ENCODE results near the gene AUP1.

AUP1 gene

DNA sequence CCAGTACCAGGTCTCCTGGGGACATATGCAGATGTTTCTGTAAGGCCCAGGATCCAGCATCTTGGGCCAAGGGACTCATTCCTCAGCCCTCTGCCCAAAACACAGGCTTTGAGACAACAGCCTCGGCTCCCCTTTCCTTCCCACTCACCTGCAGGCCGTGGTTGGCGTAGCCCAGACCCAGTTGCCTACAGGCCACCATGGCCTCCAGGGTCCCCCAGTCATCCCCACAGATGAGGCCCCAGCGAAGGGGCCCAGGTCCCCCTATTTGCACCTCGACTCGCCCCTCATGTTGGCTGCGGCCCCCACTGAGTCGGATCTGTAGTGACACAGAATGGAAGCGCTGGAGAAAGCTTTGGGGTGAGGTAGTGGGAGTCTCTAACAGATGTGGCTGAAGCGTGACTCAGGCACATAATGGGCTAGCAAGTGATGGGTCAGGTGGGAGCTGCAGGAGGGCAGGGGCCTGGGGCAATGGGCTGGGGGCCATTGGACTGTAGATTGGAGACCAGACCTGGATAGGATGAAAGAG lies 6.0 kb upstream of the AUP1 start:
- DNase-seq: no peak

DNA sequence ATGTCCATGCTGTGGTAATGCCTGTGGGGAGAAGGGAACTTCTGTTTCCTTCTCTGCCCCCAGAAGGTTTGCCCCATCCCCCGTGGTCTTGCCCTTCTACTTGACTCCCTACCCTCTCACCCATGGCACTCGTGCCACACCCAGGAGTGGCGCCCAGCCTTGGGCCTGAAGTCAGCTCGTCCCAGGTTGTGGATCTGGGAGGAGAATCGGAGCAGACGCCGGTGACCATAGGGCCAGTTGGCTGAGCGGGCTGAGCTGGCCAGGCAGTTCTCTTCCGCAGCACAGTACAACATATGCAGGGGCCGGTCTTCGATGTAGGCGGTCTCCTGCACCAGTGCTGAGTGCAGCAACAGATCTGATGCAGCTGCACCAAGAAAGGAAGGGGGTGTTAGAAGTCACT lies 4.9 kb upstream of the AUP1 start:
- DNase-seq: no peak

DNA sequence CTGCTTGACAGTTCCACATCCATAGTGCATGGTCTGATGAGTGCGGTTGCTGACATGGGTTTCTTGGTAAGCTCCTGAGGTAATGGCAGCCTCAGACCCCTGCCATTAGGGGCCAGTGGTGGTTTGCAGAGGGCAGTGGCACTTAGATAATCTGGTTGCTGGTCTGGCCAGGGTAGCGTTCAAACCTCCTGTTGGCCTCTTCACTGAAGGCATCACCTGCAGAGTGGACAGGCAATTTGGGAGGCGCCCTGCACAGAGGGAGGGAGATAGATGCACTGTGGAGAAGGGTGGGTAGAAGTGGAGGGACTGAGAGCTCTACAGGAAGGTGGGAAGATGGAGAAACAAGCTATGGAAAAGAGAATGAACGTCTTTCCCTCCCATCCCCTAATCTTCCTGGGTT lies 4.0 kb upstream of the AUP1 start:
- DNase-seq: no peak

DNA sequence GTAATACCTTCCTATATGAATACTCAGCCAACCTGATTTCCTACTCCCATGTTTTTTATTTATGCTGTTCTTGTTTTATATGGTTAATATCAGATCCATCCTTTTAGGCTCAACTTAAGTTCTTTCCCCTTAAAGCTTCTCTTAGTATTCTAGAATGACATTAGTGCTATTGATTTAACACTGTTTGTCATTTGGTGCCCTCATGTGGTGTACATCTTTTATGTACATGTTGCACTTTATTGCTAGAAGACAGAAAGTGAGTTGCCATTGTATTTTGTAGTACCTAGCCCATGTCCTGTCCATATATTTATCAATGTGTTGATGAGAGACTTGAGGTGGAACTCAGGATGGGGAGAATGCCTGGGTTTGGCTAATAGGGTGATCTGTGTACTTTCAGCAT lies 2.7 kb upstream of the AUP1 start:
- no peak for DNase-seq

DNA sequence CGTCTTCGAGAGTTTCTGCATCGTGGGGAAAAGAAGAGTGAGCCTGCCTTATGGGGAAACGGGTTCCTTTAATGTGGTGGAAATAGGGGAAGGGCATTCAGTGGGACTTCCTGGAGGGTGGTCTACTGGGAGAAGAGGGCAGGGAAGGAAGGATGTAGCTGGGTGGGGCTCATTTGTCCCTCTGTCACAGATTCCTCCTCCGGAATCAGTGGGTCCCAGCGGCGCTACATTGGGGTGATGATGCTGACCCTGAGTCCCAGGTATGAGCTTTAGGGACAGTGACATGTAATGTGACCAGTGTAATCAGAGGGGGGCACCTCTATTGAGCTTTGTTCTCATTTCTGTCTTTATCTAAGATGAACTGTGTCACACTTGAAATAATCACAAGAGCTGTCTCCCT lies 2.2 kb upstream of the AUP1 start:
- DNase-seq: no peak

DNA sequence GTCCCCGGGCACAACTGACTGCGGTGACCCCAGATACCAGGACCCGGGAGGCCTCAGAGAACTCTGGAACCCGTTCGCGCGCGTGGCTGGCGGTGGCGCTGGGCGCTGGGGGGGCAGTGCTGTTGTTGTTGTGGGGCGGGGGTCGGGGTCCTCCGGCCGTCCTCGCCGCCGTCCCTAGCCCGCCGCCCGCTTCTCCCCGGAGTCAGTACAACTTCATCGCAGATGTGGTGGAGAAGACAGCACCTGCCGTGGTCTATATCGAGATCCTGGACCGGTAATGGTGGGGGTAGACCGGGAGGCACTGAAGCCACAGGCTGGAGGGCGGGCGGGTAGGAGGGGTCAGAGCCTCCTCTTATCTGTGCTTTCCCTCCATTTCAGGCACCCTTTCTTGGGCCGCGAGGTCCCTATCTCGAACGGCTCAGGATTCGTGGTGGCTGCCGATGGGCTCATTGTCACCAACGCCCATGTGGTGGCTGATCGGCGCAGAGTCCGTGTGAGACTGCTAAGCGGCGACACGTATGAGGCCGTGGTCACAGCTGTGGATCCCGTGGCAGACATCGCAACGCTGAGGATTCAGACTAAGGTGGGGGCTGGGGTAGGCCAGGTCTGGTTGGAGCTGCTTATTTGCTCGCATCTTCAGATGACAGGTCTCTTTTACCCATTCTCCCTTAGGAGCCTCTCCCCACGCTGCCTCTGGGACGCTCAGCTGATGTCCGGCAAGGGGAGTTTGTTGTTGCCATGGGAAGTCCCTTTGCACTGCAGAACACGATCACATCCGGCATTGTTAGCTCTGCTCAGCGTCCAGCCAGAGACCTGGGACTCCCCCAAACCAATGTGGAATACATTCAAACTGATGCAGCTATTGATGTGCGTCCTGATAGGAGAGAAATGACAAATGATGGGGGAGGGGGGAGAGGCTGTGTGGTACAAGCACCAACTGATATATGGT lies 1.0 kb upstream of the AUP1 start:
- no peak for DNase-seq

DNA sequence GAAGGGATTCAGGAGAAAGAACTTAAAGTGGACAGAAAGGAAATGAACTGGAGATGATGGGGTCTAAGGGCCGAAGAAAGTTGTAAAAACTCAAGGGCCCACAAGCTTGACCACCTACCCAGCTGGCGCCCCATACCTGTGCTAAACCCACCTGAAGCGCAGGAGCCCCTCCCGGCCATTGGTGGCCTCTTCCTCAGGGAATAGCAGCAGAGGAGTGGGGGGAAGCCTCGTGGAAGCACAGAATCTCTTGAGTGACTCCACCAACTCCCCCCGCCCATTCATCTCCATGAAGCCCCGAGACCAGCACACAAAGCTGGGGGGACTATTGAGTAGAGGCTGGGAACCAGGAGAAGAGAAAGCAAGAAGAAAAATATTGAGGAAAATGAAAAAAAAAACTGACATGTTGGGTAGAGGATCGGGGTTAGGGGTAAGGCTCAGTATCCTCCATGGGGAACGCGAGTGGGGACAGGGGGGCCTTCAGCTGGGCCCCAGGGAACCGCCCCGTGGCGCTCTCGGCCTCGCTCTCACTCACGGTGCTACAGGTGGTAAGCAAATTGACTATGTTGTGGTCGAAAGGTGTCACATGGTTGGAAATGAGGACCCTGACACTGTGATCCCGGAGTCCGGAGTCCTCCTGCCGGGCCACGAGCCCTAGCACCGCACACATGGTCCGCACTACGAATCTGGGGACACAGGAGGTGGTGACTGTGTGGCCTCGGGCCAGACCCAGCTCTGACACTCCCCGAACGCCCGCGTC lies 728 bp downstream of the AUP1 start:
- DNase-seq: no peak

DNA sequence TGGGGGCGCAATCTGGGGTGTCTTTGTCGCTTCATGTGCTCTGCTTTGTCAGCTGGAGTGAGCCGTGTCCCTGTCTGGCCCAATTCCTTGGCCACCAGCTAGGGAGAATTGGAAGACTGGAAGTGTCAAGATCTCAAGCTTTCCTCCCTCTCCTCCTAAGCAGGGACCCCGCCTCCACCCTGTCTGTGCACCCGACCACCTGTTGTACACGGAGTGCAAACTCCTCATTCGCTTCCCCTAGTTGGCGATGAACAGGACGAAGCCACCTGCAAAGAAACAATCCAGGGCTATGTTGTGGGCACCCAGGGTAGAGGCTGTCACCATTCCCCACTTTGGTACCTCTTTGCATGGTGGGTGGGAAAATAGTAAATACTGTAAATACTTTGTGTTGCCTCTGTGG lies 1.8 kb downstream of the AUP1 start:
- no peak for DNase-seq

DNA sequence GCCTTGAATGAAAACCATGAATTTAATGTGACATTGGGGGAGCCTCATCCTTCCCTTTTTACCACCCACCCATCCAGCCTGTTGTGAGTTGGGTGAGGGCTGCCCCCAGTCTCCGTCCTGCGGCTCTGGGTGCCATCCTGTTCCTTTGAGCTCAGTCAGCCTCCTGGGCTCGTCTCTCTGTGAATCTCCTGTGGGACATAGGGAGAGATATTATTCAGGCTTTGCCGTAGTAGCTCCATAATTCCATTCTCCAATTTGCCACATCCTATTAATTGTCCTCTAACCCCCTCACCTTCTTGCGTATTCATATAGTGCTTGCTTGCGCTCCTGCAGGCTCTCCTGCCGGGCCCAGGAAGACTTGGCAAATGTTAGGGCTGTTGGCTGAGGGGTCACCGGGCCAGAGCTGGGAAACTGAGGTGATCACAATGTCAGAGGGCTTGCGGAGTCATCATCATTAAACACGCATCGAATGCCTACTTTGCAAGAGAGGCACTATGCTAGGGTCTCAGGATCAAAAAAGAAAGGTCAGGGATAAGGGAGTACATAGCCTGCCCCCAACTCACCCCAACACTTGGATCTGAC lies 2.8 kb downstream of the AUP1 start:
- no peak for DNase-seq

DNA sequence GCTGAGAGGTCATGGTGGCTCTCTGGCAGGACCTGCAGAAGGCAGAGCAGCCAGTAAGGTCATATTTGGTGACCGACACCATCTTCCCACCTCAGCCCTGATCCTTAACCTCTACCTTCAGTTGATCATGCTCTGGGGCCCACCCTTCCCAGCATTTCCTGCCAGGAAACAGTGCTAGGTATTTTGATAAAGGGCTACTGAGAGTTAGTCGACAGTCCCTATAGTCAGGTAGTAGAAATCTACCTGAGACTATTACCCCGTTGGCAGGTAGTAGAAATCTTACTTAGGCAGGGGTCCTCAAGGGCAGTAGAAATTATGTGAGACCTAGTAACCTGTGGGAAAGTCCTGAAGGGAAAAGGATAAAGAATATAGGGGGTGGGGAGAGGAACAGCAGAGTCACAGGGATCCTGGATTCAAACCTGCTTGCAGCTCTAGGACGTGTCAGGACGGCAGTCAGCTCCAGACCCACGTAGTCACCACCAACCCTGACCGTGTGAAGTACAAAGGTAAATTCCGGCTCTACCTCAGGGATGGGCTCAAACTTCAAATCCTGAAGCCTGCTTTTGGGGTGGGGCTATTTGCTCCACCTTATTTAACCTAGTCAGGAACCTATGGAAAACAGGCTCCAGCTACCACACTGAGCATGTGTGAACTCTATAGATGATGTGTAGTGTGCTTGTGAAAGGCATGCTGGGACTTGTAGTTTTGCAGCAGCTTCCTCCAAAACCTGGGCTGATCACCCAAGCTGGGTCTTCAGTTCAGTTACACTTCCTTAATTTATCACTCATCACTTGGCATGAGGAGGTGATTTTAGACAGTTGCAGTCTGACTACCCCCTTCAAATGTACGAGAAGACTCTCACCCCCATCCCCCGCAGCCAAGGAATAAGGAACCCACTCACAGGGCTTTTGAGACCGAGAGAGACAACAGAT lies 3.5 kb downstream of the AUP1 start, which contains the start of gene DQX1:
Gene DQX1, minus strand, starts transcription at position 515 of the 932 bp plus-strand sequence. Its CDS starts 502 bp downstream, at position 13.
- DNase-seq: no peak

DNA sequence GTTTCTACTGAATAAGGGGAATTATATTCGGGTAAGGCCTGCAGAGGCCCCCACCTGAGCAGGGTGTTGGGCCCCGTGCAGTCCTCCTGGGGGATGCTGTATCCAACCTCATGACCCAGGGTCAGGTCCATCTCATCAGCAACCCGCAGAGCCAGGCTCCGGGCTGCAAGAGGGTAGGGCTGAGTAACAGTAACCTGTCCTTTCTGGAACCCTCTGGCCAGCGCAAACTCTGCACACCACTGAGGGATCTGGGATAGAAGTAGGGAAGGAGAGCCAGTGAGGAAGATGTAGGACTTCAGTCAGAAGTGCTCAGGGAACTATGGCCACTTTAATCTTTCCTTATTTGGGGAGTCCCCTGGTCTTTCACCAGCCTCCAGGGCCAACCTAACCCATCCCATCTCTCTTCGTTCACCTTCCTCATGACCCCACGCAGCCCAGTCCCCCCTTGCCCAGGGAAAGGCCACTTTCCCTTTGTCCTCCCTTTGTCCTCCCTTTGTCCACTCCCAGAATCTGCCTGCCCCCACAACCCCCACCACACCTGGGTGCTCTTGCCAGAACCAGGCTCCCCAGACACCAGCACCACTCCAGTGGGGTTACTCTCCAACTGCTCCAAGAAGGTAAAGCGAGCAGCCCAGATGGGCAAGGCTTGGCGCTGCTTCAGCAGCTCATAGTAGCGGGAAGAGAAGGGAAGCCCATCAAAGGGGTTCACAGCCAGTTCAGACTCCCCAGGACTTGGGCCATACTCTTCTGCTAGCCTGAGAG lies 4.4 kb downstream of the AUP1 start:
- no peak for DNase-seq

DNA sequence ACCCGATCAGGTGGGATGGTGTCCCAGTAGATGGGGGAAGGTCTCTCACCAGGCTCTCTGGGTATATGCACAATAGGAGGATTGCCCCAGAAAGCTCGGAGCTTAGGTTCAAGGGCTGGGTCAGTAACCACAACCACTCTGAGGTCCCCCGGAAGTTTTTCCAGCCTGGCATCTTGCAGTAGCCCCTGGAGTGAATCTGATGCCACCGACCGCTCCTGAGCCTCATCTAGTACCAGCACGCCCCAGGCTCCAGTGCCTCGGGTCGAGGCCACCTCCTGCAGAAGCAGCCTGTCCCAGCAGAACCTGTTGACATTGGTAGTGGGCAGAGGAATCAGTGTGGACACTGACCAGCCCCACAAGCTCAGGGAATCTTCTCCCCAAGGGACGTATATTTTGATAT lies 5.5 kb downstream of the AUP1 start:
- DNase-seq: no peak

DNA sequence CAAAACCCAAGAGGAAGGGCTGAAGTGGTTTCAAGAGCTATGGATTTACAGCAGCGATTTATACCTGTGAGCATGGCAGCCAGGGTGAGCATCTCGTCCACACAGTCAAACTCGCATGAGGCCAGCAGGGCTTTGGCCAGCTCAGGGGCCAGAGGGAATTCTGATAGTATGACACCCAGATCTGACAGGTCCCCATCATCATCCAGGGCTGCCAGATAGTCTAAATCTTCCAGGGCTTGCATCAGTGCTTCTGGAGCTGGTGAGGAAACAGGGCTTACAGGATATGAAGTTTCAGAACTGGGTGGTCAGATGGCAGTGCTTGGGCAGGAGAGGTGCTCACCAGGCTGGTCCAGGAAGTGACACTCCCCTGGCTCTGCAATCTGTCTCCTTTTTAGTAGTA lies 7.0 kb downstream of the AUP1 start:
- no peak for DNase-seq

DNA sequence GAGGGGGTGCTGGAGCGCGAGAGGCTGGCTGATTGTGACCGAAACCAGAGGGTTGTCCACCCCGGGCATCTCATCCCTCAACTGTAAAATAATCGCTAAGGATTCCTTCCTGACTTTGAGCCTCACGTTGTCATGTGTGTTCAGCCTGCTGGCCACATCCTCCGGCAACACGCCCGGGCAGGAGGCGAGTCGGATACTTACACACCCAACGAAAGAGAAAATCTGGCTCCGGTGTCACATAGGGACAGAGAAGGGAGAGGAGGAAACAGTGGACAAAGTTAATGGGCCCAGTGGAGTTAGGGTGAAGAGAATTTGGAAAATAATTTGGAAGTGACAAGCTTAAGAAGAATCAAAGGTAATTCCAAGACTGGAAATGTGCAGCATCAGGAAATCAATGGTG lies 12.9 kb downstream of the AUP1 start:
- DNase-seq: no peak

DNA sequence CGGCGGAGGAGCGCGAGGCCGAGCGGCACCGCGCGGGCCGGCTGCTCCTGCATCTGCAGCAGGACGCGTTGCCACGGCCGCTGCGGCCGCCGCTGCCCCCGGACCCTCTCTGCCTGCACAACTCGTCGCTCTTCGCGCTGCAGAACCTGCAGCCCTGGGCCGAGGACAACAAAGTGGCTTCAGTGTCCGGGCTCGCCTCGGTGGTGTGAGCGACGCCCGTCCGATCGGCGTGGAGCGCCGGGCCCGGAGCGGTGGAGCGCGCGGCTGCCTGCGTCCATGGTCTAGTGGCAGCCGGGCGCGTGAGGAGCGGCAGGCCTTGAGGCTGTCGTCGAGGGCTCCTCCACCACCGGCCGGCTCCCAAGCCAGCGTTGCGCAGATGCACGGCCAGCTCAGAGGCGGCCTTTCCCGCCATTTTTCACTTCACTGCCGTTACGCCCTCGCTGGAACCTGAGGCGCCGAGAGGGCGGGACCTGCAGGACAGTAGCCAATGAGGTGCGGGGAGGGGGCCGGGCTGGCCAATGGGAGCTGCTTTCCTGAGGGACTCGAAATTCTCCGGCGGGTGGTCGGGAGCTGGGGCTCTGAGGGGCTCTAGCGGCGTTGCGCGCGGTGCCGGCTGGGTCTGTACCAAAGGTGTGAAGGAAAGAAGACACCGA lies 13.4 kb downstream of the AUP1 start:
- no peak for DNase-seq

DNA sequence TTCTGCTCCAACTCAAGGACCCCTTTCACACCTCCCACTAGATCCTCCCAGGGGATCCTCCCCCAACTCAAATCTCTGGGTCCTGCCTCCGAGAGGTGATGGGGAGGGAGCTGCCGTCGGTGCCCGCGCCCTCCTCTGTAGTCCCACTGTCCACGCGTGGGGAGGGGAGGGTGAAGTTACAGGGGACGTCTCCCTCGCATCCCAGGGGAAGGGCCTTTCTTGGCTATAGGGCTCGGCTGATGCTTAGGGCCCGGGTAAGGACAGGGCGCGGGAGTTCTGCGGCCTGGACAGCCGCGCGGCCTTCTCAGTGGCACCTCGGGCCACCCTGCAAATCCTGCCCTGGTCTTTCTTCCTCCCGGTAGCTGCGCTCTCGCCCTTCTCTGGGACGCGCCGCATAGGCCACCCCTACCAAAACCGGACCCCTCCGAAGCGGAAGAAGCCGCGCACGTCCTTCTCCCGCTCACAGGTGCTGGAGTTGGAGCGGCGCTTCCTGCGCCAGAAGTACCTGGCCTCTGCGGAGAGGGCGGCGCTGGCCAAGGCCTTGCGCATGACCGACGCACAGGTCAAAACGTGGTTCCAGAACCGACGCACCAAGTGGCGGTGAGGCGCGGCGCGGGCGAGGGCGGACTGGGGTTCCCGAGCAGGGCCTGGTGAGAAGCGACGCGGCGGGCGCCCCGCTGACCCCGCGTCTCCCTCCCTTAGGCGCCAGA lies 14.1 kb downstream of the AUP1 start:
- no peak for DNase-seq

DNA sequence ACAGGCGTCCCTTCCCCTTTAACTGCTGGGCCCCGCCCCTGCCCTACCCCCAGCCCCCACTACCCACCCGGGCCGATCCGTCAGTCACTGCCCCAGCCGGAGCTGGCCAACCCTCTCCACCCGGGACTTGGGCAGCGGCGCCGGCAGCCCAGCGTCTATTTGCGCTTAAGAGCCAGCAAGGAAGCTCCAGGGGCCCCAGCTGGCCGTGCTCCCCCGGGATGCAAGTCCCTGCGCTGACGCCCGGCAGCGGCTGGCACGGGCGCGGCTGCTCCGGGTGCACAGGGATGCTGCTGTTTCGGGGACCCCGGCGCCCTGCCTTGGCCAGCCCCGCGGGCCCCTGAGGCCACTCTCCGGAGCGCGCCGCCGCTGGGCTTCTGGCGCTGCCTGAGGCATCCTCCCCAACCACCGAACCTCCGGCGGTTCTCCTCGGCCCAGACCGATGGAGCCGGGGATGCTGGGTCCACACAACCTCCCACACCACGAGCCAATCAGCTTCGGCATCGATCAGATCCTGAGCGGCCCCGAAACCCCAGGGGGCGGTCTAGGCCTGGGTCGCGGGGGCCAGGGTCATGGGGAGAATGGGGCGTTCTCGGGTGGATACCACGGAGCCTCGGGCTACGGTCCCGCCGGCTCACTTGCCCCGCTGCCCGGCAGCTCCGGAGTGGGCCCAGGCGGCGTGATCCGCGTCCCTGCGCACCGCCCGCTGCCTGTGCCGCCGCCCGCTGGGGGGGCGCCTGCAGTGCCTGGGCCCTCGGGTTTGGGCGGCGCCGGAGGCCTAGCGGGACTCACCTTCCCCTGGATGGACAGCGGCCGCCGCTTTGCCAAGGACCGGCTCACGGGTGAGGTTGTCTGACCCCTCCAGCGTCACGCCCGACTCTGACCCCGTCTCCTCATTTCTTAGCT lies 14.9 kb downstream of the AUP1 start, which contains the start of gene TLX2:
Gene TLX2, plus strand, starts transcription at position 83 of the 903 bp plus-strand sequence. Its CDS starts 357 bp downstream, at position 440.
- no peak for DNase-seq

DNA sequence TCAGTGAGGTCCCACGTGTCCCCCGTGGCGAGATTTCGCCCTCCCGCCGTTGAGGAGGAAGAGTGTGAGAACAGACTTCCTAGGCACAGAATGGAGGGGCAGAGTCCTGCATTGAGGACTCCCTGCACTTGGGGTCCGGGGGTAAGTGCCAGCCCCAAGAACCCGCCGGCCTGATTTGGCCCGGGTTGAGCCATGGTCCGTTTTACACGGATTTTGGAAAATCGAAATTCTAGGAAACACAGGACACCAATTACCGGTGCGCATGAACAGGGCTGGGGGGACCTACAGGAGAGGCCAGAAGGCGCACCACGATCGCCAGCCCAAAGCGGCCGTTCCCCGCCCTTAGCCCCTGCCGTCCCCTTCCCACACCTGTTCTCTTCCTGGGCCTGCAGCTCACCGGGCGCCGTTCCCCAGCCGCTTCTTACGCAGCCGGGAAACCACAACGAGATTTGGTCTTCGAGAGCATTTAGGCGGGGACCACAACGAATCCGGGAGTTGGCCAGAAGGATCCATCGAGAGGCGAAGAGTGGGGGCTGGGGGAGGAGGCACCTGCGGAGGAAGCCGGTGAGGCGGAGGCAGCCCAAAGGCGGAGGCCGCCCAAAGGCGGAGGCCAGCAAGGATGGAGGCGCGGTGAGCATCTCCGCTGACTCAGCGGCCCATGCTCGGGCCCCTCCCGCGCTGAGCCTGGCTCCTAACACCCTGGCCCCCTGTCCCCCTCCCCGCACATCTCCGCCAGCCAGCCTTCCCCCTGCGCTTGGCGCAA lies 15.7 kb downstream of the AUP1 start:
- no peak for DNase-seq
